IPS DF 4.7 (cell line): Measurements from ENCODE around the gene GRM8.

Experiments
- DNase-seq: peaks from one replicate; pipeline ENCODE4 v3.0.0-alpha.2; 2013; ENCODE audit warnings: low spot score; ENCODE audit errors: extremely low read depth

Gene GRM8

DNA sequence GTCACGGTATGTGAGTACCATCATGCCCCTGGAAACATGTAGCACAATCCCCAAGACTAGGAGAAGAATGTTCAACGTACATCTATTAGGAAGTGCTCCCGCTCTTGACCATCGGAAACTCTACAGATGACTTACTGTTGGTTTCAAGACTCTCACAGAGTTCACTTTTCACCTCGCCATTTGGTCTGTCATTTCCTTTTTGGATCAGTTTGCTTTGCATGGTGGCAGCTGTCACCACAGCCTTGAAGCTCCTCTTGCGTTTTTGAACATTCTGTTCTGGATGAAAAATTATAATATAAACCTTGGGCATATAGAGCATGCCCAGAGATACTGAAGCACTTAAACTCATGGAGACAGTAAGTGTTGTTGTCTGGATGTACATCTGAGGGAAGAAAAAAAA lies 806.8 kb downstream of the GRM8 start:
- DNase-seq, result no peak

DNA sequence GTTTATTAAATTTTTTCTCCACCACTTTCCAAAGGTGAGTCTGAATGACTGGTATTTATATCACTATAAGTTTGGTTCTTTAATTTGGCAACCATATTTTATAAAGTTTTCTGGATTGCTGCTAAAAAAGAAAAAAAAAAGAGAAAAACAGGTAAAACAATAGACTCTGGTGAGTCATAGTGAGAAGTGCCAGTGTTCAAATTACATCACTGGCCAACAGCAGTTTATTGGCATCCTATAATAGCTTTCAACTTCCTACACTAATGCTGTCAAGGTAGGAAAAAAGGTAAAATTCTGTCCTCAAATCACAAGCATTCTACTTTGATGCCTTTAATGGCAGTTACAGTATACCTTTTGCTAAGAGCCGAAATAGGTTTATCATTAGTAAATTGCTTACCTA lies 808.8 kb downstream of the GRM8 start:
- no peak for DNase-seq

DNA sequence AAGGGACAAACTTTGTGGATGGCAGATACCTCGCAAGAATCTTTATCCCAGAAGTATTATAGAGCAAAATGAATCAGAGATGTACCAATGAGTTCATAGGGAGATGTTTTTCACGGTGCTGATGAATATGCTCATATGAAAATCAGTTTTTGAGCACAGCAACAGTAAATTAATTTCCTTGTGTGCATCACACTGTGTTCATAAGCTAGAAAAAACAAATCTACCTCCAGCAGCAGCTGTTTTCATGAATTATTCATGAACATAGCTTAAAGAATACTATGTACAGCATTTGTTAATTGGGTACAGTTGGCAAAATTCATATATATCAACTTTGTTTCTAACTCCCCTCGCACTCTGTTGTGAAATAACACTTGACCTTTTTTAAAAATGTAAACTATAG lies 809.8 kb downstream of the GRM8 start:
- no peak for DNase-seq

DNA sequence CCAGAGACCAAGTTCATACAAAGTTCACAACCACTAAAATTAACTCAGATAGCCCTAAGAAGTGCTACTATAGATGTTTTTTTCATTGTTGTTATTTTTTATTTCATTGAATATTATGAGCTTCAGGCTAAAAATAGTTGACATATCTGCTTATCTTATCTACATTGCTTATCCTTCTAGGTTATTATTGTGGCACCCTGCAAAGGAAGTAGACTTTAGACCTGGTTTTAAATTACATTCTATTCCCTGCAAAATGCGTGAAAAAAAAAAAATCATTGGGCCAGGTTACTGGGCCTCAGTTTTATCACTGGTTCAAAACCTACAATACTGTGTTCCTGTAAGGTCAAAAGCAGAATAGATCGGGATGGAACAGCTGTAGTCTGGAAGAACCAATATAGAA lies 811.0 kb downstream of the GRM8 start:
- DNase-seq, result no peak

DNA sequence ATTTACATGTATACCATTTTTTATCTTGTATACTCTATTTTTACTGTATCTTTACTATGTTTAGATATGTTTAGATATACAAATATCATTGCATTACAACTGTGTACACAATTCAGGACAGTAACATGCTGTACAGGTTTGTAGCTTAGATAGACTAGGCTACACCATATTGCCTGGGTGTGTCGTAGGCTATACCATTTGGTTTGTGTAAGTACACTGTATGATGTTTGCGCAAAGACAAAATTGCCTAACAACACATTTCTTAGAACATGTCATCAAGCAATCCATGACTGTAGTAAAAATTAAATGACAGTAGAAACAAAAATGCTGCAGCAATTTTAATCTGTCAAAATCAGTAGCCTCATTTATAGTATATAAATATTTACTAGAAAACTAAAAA lies 812.2 kb downstream of the GRM8 start:
- no peak for DNase-seq

DNA sequence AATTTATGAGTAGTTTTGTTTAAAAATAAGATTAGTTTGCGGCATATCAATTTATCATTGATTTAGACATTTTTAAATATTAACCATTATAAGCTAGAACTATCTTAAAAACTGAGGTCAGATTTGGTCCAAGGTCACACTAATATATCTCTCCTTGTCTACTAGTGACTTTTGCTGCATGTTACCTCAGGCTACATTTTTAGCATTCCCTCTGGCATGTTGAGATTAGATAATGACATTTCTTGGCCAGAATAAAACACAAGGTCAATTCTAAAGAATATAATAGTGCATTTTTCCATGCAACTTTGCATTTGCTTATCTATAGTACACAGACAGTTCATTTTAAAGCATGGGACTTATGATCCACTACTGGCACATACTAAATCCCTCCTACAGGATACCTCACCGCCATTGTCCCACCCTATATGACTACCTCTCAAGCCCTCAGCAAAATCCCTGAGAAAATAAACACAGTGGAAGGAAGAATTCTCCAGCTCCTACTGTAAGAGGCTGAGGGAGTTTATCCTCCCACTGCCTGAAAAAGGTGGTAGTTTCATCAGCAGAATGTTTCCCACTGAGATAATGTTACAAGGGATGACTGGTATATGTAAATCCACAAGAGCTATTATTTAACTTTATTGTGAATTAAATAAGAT lies 816.4 kb downstream of the GRM8 start:
- no peak for DNase-seq

DNA sequence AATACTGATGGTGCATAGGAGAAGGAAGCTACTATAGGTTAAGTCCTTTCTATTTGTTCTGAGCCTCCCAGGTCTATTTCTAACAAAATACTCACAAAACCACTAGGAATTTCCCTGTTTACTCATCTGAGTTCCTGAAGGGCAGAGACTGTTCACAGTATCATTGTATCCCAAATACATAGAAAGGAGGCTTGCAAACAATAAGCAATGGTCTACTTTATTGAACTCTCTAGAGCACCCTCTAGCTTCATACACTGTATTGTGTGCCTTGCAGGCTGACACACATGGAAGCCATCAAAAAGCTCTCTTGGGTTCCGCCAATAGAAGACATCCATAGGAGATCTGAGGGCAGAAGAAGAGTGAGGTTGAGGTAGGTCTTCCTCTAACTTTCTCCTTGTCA lies 826.1 kb downstream of the GRM8 start:
- no peak for DNase-seq

DNA sequence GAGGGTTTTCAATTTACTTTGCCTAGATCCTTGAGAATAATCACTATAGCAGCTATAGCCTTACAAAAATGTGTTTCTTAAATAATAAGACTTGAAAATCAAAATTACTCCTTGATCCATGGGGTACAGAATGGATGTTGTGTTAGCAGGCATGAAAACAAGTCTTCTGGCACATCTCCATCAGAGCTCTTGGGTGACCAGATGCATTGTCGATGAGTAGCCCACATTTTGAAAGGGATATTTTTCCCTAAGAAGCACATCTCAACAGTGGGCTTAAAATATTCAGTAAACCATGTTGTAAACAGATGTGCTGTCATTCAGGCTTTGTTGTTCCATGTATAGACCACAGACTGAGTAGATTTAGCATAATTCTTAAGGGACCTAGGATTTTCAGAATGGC lies 827.8 kb downstream of the GRM8 start:
- DNase-seq, result no peak

DNA sequence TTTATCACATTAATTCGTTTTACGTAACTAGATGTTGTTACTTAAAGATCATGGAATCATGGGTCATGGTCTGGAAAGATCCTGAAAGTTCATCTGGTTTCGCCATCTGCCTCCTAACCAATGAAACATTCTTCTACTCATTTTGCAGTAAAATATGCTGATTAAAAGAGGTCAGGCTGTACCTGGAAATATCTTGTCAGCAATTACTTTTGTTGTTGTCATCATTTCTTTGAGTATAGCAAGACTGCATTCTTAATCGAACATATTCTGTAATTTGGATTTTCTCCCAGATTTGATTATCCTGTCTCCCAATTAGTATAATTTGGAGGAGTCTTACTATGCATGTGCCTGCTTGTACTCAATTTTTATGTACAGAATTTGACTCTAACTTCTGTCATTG lies 833.7 kb downstream of the GRM8 start:
- DNase-seq, result no peak

DNA sequence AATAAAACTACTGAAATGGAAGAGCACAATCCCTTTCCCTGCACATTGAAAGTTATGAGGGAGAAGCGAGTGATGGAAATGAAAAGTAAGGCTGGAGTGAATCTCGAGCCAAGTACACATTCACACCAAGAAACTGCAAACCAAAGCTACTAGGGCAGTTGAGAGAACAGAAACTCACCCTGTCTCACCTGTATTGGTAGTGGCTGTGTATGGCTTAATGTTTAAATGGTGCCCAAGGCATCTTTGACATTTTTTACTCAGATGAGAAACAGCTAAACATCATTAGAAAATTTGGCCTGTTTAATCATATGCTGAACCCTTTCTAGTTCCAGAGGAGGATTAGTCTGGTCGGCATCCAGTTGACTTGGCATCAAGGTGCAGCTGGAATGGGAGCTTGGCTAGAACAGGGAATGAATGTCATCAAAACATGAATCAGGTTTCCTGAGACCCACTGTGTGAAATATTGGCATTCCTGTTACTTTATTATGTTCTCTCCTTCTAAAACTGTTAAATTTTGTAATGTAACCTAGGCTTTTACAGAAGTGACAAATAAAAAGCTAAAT lies 840.8 kb downstream of the GRM8 start:
- DNase-seq, result no peak

DNA sequence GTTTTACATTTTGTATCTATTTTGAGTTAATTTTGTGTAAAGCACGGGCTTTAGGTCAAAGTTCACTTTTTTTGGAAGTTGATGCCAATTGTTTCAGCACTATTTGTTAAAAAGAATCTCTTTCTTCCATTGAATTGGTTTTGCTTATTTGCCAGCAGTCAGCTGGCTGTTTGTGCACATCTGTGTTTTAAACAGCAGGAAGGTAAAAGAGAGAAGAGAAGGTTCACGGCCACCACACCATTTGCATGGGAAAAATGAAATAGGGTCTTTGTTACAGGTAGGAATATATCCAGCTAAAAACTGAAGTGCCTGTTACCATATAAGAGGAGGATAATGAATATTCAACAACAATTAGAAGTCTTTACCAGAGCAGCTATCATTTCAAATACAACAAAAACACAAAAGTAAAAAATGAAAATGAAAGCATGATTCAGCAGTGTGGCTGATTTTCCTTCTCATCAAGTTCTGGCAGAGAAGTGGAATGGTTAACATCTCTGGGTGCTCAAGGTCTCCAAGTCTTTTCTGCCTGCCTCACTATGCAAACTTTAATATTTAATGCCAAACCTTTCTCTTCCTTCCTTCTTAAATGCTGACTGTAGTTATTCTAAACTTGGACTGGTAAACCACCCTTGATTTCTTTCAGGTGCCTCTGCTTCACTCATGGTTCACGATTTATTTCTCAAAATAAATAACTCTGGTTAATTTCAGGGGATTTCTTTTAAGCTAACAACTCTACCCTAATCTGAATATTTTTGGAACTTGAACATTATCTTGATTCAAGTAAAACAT lies 841.5 kb downstream of the GRM8 start:
- no peak for DNase-seq

DNA sequence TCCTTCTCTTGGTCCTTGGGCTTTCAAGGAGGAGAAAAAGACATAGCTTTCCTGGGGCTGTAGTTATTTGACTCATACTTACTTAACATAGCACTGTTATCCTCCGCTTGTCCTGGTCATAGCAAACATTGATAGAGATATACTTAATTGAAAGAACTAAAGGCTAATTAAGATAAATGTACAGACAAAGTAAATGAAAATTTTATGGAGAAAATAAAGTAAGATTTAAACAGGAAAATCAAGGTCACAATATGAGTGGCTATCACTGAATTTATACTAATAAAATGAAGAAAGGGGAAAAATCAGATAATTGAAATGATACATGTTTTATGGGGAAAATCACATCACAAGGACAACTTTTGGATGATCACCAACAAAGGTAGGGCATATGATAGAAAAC lies 849.7 kb downstream of the GRM8 start:
- DNase-seq, result no peak

DNA sequence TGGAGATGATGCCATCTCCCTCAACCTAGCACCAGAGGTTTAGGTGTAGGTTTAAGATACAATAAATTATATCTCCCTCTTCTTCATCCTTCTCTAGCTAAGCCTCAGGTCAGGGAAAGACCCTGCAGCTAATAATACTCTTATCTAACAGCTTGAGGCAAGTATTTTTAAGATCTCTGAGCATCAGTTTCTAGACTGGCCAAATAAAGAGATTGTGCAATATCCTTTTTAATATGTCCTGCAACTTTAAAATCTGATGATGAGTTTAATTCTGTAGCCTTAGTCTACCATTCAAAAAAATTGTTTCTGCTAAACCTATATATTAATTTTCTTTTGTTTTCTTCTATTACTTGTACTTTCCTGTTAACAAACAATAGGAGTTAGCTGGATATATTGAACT lies 850.8 kb downstream of the GRM8 start:
- DNase-seq, result no peak

DNA sequence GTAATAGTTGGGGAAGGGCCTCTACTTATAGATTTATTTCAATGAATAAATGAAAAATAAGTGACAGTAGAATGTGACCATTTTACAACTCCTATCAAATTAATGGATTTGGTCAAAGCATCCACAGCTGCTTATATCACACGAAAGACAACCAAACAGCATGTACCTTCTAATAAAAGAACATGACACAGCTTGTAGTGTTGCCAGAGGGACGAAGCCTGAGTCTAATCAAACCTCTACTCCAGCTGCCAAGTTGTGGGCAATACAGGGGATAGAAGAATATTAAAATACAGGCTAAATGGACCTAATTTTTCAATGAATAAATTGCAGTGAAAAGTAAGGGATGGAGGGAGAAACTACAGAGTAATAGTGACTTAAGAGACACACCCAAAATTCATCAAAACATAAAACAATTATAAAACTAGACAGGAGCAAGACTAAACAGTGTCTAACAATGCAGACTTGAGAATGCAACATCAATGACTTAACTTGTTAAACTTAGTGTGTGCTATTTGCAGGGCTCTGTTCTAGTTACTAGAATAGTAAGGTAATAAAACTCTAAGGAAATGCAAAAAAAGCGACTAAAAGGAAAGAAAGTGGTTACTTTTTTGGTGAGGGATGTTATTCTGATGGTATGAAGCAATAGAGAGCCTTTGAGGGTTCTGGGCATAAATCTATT lies 853.8 kb downstream of the GRM8 start:
- DNase-seq, result no peak

DNA sequence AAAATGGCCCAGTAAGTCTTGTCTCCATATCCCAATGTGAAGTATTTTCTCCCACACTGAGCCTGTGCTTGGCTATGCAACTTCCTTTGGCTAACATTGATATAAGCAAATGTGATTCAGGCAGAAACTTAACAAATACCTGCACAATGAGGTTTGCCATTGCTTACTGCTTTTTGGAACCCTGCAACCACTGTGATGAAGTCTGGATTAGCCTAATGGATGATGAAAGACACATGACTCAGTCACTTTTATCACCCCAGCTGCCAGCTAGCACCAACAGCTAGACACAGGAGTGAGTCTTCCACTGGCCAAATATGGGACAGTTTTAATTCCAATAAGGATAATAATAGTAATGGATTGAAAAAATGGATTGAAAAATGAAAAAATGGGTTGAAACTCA lies 854.5 kb downstream of the GRM8 start:
- DNase-seq, result no peak

DNA sequence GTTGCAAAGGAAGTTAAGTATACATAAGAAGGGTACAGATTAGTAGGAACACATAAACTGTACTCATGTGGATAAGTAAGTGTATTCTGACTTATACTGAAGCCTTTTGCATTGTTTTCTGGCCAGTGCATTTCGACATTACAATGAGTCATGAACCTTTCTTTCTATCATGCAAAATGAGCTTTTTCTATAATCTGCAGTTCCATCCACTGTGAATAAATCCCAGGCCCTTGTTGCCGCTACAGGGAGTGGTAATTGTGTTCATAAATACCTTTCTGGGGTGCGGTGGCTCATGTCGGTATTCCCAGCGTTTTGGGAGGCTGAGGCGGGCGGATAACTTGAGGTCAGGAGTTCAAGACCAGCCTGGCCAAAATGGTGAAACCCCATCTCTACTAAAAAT lies 858.3 kb downstream of the GRM8 start:
- DNase-seq, result no peak
